GM18502 (cell line): ENCODE results near the gene KCNJ10.
"Not testable (repeated sequence)": the region's sequence is repeated elsewhere in the genome, so short reads cannot be mapped to it uniquely, and the experiment has no call there.

Experiments used
- ATAC-seq: cut with Tn5 transposase; IDR thresholded peaks from one replicate; pipeline ENCODE4 v1.9.1; 2021; ENCODE audit warnings: mild to moderate bottlenecking; ENCODE audit not compliant: unreplicated experiment, poor library complexity

The KCNJ10 gene

DNA sequence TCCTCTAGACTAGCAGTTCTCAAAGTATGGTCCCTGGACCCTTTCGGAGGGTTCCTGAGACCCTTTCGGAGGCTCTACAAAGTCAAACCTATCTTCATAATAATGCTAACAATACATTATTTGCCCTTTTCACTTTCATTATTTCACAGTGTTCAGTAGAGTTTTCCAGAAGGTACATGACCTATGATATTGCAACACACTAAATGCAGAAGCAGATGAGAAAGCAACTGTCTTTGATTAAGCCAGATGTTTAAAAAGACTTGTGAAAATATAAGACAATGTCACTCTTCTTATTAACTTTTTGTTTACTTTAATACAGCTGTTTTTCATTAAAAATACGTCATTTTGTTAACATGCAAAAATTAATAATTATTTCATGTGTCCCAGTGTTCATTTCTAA lies 5.8 kb downstream of the KCNJ10 start:
- no peak for ATAC-seq

DNA sequence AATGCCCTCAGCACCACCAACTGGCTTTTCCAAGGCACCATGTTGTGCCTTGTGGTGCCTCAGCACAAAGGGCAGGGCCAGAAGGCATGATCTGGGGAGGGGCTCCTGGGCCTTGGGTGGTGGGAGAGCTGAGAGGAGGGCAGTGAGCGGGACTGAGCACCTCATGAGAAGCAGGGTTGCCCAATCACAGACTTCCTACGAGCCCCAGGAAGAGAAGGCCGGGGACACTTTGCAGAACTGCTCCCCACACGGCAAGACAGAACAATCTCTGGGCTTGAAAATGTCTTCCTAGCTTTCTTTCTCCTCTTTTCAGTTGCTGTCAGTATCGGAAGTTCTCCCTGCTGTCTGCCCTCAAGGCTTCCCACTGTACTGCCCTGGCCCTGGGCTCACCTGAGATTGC lies 6.8 kb downstream of the KCNJ10 start:
- ATAC-seq: no peak

DNA sequence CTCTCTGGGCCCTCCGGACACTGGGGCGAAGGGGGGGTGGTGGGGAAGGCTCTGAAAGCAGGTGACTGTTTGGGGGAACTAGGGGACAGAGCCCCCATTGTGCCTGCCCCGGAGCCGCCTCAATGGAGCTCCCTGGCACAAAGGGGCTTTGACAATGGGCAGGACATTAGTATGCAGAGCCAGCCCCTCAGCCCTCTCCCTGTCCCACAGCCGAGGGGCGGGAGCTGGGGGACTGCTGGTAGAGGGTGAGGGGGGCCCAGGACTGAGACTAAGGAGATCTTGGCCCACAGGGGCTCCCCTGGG lies 7.8 kb downstream of the KCNJ10 start:
- no peak for ATAC-seq

DNA sequence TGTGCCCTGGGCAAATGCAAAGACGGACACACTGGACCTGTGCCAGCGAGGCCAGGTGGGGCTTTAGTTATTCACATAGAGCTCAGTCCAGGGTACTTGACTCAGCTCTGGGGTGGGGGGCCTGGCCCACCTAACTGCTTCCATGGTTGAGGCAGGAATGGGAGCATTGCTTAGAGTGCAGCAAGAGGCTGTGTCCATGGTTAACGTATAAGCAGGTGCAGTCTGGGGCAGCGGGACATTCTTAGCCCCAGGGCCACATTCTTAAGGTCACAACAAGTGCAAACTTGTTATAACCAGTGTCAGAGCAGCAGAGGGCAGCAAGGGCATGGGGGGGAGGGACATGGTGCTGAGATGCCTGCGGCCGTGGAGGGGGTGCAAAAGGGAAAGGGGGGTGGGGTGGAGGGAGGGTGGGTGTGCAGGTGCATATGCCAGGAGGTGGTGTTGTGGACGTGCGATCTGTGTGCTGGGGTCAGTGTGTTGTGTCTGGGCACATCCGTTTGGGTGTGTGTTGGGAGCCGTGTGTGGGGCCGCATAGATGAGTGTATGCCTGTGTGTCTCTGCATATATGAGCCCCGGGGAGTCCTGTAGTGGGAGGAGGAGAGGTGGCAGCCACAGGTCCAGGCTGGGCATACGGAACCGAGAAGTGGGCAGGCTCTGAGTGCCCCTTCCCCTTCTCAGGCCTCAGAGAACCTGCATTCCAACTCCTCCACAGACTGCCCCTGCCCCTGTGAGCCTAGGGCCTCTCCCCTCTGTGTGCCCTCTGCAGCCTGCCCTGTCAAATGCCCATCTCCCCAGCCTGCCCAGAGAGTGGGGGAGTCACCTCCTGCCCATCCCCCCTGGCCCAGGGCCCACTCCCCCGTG lies 8.4 kb downstream of the KCNJ10 start:
- ATAC-seq: no peak

DNA sequence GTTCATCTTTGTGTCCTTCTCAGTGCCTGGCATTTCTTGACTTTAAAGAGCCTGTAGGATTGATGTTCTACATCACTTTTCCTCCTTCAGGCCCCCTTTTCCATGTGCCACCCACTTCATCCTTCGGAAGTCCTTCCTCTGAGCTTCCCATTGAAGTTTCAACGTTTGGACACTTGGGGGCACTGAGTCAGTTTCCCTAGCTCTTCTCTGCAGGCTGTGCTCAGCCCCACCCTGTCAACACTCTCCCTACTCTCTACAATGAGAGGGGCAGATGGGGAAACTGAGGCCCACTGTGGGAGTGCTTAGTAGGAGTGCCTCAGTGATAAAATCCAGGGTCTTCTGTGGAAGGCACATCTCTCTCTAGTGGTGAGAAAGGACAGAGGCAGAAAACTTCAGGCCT lies 11.9 kb downstream of the KCNJ10 start:
- no peak for ATAC-seq

DNA sequence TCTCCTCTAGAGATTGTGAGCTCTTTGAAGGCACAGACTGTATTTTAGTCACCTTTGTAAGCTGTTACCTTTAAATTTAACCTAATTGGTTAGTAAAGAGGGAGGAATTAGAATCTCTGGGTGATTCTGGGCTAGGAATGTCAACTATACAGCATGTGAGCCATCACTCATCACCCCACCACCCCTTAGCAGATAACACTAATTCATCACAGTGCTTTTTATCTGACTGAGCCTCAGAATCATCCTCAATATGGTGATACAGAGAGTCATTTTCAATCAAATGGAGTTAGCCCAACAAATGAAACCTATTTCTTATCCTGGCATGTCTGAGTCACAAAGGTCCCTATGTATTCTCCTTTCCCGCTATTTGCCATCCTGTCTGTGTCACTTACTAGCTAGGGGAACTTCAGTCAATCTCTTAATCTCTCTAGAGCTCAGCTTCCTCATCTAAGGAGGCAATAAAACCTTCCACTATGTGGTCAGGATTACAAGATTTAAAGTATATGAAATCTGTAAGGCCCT lies 13.3 kb downstream of the KCNJ10 start:
- no peak for ATAC-seq

DNA sequence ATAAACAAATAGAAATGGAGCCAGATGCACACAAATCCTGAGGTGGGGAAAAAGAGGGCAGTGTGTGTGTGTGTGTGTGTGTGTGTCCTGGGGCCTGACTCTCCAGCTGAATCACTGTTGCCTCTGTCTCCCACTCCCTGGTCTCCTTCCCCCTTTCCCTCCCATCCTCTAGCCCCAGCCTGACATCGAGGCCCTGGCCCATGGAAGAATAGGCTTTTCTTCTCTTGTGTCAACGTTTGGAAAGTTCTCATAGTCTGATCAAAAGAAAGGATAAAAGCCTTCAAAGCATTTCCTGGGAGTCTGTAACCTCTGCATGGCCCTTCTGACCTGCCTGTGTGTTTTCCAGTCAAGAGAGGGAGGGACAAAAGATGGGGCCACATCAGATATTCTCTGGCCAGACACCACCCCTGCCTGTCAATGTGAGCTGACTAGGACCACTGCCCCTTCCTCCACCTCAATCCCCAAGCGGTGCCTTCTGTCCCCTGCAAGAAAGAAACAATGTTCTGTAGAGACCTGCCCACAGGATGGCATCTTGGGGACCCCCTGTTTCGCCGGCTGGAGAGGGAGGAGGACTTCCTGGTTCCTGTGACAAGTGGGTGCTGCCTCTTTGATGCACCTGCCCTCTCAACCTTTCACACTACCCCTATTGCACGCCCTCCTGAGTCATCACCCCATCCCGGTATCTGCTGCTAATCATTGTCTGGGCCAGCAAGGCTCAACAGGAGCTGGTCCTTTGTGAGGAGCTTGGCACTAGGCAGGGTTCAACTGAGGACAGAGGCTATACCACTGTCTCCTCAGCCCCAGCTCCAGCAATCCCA lies 16.2 kb downstream of the KCNJ10 start:
- no peak for ATAC-seq

DNA sequence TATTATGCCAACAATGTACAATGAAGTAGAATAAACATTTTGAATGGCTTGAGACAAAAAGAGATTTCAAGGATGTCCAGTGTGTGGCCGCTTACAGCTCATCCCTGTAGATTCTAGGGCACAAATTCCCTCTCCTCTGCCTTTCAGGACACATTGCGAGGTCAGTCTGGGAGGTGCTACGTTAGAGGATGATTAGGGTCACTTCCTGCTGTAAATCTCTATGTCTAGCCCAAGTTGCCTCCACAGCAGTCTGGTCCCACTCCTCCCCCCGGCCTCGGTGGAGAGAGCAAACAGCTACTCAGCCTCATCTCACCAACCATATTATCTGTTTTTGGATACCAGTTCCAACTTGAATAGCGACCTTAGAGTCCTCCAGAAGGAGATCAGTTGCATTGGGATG lies 17.0 kb downstream of the KCNJ10 start:
- no peak for ATAC-seq

DNA sequence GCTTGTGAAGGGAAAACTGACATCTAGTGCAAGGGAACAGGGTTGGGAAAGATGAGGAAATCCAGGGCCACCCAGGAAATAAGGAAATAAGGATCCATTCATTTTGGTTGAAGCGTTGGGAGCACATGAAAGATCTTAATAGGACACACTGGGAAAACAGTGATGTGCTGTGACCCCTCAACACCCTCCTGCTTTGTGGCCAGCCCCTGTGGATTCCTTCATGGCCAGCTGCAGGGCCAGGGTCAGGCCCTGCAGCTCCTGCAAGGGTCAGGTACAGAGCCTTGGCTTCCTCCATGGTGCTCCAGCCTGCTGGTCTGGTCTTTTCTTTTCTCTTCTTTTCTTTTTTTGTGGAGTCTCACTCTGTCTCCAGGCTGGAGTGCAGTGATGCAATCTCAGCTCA lies 19.3 kb downstream of the KCNJ10 start:
- ATAC-seq: no peak

DNA sequence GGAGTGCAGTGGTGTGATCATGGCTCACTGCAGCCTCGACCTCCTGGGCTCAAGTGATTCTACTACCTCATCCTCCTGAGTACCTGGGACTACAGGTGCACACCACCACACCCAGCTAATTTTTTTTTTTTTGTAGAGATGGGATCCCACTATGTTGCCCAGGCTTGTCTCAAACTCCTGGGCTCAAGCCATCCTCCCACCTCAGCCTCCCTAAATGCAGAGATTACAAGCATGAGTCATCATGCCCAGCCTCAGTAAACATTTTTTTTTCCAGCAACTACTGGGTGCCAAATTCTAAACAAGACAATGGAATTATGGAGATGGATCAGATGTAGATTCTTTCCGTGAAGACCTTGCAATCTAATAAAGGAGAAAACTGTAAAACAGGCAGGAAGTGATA lies 19.8 kb downstream of the KCNJ10 start:
- ATAC-seq: not testable (repeated sequence)

DNA sequence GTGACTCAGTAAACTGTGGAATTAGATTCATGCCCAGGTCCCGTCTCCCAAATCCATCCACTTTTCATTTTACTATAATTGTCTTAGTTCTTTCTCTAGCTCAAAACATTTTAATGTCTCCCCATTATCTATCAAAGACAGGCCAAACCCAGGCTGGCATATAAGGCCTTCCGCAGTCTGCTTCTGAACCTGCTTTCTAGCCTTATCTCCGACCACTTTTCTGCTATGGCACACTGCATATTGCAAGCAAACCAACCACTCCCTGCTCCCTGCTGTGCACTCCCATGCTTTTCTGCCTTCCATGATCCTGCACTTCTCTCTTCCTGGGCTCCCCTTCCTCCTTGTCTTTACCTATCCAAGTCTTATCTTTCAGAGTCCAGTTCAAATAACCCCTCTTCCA lies 20.9 kb downstream of the KCNJ10 start:
- no peak for ATAC-seq

DNA sequence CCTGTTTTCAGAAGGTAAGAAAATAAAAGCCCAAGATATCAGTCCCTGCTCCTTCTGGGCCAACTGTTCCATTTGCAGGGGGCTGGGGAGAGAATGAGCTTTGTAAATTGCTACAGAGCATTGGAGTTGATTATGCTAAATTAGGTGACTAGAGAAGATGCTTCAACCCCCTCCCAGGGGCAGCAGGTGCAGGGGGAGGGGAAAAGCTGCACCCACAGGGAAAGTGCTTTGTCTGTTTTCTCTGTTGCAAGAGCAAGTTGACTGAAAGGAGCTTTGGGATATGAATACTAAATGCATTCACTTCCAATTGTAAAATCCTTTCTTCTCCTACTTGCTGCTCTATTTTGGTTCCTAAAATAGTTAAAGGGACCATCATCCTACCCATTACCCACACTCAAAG lies 21.6 kb downstream of the KCNJ10 start:
- no peak for ATAC-seq

DNA sequence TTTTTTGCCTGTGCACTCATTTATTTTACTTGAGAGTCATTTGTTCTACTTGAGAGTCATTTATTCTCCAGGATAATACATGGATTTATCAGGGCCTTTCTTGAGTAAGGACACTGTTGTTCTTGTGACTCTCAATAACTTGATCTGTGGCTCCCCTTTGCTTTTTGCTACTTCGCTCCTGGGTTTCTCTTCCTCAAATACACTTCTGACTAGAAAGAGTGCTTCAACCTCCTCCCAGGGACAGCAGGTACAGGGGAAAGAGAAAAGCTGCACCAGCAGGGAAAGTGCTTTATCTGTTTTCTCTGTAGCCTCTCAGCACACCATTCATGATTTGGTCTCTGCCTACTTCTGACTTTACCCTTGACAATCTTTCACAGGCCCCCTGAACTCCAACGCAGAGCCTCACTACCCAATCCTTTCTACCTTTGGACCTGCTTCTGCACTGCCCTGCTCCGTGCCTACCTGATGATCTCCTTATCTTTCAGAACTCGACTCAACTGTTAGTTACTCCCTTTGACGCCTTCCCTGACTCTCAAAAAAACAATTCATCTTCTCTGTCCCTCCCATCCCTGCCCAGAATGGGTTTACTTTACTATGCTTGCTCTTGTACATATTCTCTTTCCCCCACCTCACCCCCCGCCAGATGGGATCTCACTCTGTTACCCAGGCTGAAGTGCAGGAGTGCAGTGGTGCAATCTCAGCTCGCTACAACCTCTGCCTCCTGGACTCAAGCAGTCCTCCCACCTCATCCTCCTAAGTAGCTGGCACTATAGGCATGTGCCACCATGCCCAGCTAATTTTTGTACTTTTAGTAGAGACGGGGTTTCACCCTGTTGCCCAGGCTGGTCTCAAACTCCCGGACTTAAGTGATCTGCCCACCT lies 22.6 kb downstream of the KCNJ10 start:
- ATAC-seq: peak; percentile 30

DNA sequence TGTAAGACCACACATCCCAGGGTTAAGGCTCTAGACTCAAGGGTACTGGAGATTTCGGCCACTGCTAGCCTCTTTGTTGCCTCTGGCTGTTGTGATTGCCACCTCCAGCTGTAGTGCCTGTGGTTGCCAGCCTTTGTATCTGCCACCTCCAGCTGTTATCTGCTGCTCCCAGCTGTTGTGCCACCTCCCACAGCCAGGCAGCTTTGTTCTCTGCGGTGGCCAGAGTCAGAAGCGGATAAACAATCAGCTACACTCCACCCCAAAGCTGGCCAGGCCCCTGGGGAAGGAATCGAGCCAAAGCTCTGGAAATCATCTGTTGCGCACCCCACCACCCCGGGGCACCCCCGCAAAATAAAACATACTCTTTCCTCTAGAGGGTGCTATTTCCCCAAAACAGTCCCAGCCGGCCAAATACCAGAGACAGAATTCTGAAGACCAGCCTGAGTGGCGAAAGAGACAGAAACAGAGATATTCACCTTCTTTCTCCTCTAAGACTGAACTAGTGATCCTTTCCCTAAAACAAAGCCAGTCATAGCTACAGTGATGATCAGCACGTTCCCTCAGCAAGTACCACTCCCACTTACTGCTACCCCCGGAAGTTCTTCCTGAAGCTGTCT lies 23.4 kb downstream of the KCNJ10 start:
- ATAC-seq: peak; percentile 74

DNA sequence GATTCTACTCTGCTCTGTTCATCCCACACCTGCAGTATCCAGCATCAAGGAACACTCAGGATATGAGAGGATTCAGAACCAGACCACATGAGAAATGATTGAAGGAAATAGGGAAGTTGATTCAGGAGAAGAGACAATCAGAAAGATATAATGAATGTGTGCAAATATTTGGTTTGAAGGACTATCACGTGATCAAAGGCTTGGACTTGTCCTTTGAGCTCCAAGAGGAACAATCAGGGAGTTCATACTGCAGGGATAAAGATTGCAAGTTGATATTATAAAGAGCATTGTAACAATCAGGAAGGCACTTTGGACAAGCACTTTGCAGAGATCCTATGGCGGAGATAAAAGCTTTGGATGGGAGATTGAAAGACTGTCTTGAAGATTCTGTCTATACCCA lies 24.3 kb downstream of the KCNJ10 start:
- ATAC-seq: no peak

DNA sequence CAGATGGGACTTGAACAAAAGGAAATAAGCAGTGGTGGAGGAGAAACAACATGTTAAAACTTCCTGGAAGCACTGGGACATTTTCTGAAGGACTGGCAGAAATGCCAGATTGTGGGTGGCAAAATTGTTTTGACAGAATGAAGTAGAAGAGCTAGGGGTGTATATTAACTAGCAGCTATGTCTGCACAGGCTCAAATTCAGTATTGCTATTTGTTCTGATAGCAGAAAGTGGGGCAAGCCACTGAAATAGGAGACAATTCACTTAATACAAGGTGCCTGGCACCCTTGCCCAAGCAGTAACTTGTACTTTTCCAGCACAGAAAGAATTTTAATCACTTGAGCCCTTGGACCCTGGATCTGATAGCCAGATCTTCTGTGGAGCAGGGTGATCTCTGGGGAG lies 26.4 kb downstream of the KCNJ10 start:
- no peak for ATAC-seq

DNA sequence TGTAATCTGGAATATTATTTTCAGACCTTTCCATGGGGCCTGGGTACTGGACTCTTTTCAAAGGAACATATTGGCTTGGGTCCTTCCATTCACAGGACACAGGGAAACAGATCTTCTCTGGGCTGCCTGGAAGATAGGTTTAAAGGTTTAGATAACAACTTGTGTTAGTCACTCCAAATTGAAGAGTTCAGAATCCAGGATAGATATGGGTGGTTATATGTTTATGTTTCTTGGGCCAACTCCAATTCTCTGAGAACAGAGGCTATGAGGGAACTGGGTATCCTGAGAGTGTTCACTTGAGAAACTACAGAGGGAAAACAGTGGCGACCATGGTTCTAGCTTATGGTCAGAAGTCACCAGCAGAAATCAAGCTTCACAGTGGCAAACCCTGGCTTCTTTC lies 29.5 kb downstream of the KCNJ10 start:
- no peak for ATAC-seq

DNA sequence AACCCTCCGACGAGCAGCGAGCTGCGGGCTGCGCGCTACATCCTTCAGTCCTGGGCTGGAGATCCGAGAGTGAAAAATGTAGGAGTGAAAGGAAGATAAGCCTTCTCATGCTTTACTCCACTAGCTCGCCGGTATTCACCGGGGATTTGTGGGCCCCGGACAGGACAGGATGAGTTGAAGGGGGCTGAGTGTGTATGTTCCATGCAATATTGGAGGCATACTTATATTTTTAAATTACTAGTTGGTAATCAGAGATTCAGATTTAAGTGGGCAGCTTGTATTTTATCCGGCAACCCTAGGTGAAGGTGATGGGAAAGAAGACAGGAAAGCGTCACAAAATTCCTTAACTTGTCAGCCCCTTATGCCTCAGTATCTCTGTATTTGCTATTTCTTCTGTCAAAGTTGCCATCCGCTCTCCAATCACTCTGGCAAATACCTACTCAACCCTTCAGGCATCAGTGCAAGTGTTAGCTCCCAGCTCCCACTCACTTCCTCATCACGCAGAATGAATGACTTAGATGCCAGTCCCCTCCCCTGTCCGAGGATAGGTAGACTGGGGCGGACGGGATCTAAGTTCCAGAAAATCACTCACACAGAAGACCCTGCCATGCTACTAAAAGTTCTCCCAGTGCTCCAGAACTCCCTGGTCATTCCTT lies 37.7 kb downstream of the KCNJ10 start:
- ATAC-seq: no peak

DNA sequence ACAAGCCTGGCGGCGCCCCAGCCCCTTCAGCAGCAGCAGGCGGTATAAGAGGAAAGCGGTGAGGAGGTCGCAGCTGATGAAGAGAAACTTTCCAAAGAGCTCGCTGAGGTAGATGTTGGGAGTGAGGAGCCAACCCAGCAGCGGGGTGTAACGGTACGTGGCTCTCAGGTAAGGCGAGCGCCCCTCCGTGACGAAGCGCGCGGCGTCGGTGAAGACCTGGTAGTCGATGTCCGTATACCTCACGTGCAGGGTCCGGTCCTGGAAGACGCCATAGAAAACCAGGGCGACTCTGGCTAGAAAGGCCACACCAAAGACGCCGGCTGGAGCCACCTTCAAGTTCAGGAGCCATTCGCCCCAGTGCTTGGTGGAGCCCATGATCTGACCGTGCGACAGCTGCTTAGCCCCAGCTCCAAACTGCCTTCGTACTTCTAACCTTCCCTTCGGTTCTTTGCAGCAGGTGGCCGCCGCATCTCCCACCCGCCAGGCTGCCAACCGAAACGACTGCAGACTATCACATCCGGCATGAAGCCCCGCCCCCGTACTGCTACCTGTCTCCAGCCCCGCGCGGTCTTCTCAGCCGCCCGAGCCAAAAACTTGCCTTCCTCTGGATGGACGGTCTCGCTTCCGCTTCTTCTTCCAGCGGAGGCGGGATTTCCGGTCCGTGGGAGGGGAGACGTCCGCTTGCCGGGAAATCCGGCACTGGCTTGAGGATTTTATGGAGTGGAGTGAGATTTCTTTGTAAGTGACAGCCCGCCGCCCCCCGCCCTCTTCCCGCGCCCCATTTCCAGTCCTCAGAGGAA lies 38.4 kb downstream of the KCNJ10 start, which contains the start of gene PIGM:
Gene PIGM (minus strand): TSS at position 626 of the 800 bp plus-strand sequence. CDS start 251 bp downstream, at position 375.
- ATAC-seq: peak; percentile 97
